GM23248 (cell line): Measurements from ENCODE around the gene QSOX2. TPM values are rescaled to one million over a fixed set of nuclear protein-coding genes. Genes with fewer than 3 reads are reported as not detected.

Experiments used
- DNase-seq: peaks from one replicate; pipeline ENCODE4 v3.0.0-alpha.2; 2015
- H2AFZ ChIP-seq: fragments of 200-600 bp; sonication (generic); 2 replicates; pipeline ENCODE4 v1.6.1; 2016; ENCODE audit warnings: antibody characterized with exemption
- H3F3A ChIP-seq: fragments of 200-600 bp; sonication (generic); 2 replicates; pipeline ENCODE4 v1.6.1; 2016; ENCODE audit warnings: mild to moderate bottlenecking, antibody characterized with exemption, mixed run types; ENCODE audit not compliant: insufficient read depth
- H3K27ac ChIP-seq: fragments of 200-600 bp; sonication (generic); 2 replicates; pipeline ENCODE4 v1.5.1; 2016; ENCODE audit warnings: mild to moderate bottlenecking
- H3K27me3 ChIP-seq: fragments of 200-600 bp; sonication (generic); replicated peaks from 2 replicates; pipeline ENCODE4 v1.6.1; 2016; ENCODE audit warnings: mild to moderate bottlenecking; ENCODE audit not compliant: insufficient read depth
- H3K36me3 ChIP-seq: fragments of 200-600 bp; sonication (generic); 2 replicates; pipeline ENCODE4 v1.6.1; 2016; ENCODE audit warnings: low read depth, mild to moderate bottlenecking
- H3K4me1 ChIP-seq: fragments of 200-600 bp; sonication (generic); 2 replicates; pipeline ENCODE4 v1.6.1; 2016; ENCODE audit warnings: mild to moderate bottlenecking; ENCODE audit not compliant: insufficient read depth
- H3K4me2 ChIP-seq: fragments of 200-600 bp; sonication (generic); one replicate; pipeline ENCODE4 v1.6.1; 2016; ENCODE audit warnings: mild to moderate bottlenecking; ENCODE audit not compliant: unreplicated experiment
- H3K4me3 ChIP-seq: fragments of 200-600 bp; sonication (generic); 2 replicates; pipeline ENCODE4 v1.5.1; 2016; ENCODE audit warnings: mild to moderate bottlenecking
- H3K79me2 ChIP-seq: fragments of 200-600 bp; sonication (generic); 2 replicates; pipeline ENCODE4 v1.6.1; 2016; ENCODE audit warnings: mild to moderate bottlenecking; ENCODE audit not compliant: insufficient read depth
- H3K9ac ChIP-seq: fragments of 200-600 bp; sonication (generic); 2 replicates; pipeline ENCODE4 v1.6.1; 2016; ENCODE audit warnings: mild to moderate bottlenecking
- H3K9me2 ChIP-seq: fragments of 200-600 bp; sonication (generic); 2 replicates; pipeline ENCODE4 v1.6.1; 2016; ENCODE audit warnings: mixed run types, mild to moderate bottlenecking, moderate library complexity; ENCODE audit not compliant: insufficient read depth
- H3K9me3 ChIP-seq: fragments of 200-600 bp; sonication (generic); one replicate; pipeline ENCODE4 v1.6.1; 2017; ENCODE audit warnings: low read depth
- H4K20me1 ChIP-seq: fragments of 200-600 bp; sonication (generic); 2 replicates; pipeline ENCODE4 v1.6.0; 2016; ENCODE audit not compliant: insufficient read depth
- EZH2 ChIP-seq: fragments of 200-600 bp; sonication (generic); IDR thresholded peaks from 2 replicates; pipeline ENCODE4 v1.6.1; 2018; ENCODE audit warnings: antibody characterized with exemption, mild to moderate bottlenecking; ENCODE audit not compliant: insufficient read depth, poor library complexity, severe bottlenecking
- EZH2phosphoT487 ChIP-seq: fragments of 200-600 bp; sonication (generic); IDR thresholded peaks from 2 replicates; pipeline ENCODE4 v1.6.1; 2018; ENCODE audit warnings: antibody characterized with exemption, moderate library complexity, mild to moderate bottlenecking, low read depth; ENCODE audit not compliant: insufficient read depth
- WGBS, 2 experiments: methylation state at CpG; one replicate each; pipeline ENCODE4 v1.1.6; 2015 to 2017; ENCODE audit warnings: low lambda C conversion rate in 2 of 2, low coverage in 1 of 2; ENCODE audit errors: missing lambda C conversion rate in 2 of 2; 5-methylcytosine and 5-hydroxymethylcytosine counted together
- in situ Hi-C: fragments of 300-500 bp; cut with MboI; formaldehyde crosslinking; loops from 2 replicates; pipeline ENCODE4 v1.15.0; 2020
- polyA plus RNA-seq: library from polyadenylated mRNA; unstranded; fragments of >200 nt; fragmentation: Nextera tagmentation; extraction: Ambion mirVana; gene quantifications from 2 replicates; pipeline ENCODE4 v1.2.1, GENCODE V29; 2016
- total RNA-seq: library from RNA; depleted of rRNA; stranded (reverse); fragments of >200 nt; shearing (Covaris generic); gene quantifications from 2 replicates; pipeline ENCODE4 v1.2.3, GENCODE V29; 2014

The QSOX2 gene
- total and polyA plus RNA-seq, 2 experiments from 2014 or later: 1.9 to 11.7 TPM

GRCh38 chr9:136244122-136244968 is 1.3 kb downstream of the QSOX2 start:
- H3K9me2 ChIP-seq: no peaks in the 10 kb centered on the region
- peak overlapping the region; percentile 77 for H3K9ac ChIP-seq
- peak overlapping the region; percentile 96 for H3K4me3 ChIP-seq
- TF ChIP-seq EZH2 (no peak), EZH2phosphoT487 (no peak)
- no peak overlapping the region for H3K27ac ChIP-seq
- peaks cover 11% of the 10 kb centered on the region for H3K4me1 ChIP-seq
- no peak overlapping the region for H2AFZ ChIP-seq
- H3K4me2 ChIP-seq: peak overlapping the region; percentile 96
- H3F3A ChIP-seq: no peaks in the 10 kb centered on the region
- no peaks in the 10 kb centered on the region for H4K20me1 ChIP-seq
- no peaks in the 10 kb centered on the region for H3K36me3 ChIP-seq
- 31 to 35% methylated on average over 11 of the region's 11 CpGs for WGBS, 2 experiments
- H3K27me3 ChIP-seq: peaks cover 12% of the 10 kb centered on the region
- no peaks in the 10 kb centered on the region for H3K9me3 ChIP-seq
- in situ Hi-C loops: no loop called here
- H3K79me2 ChIP-seq: peaks cover 49% of the 10 kb centered on the region
- no peak for DNase-seq

GRCh38 chr9:136243631-136244030 is 2.0 kb downstream of the QSOX2 start:
- no peak overlapping the region for H3K4me2 ChIP-seq
- H3K36me3 ChIP-seq: no peaks in the 10 kb centered on the region
- DNase-seq: no peak
- in situ Hi-C loops: no loop called here
- 83 to 91% methylated on average over 4 of the region's 4 CpGs for WGBS, 2 experiments
- no peak overlapping the region for H2AFZ ChIP-seq
- no peaks in the 10 kb centered on the region for H4K20me1 ChIP-seq
- H3K9me2 ChIP-seq: no peaks in the 10 kb centered on the region
- peaks cover 49% of the 10 kb centered on the region for H3K79me2 ChIP-seq
- no peaks in the 10 kb centered on the region for H3K9me3 ChIP-seq
- peaks cover 11% of the 10 kb centered on the region for H3K4me1 ChIP-seq
- no peaks in the 10 kb centered on the region for H3F3A ChIP-seq
- H3K27me3 ChIP-seq: peaks cover 12% of the 10 kb centered on the region
- TF ChIP-seq EZH2 (no peak), EZH2phosphoT487 (no peak)
- H3K9ac ChIP-seq: no peak overlapping the region
- H3K27ac ChIP-seq: no peak overlapping the region
- H3K4me3 ChIP-seq: no peak overlapping the region

- no peak overlapping the region for H3K4me2 ChIP-seq
- H3K4me3 ChIP-seq: no peak overlapping the region
- H3K79me2 ChIP-seq: peaks cover 49% of the 10 kb centered on the region
- in situ Hi-C loops: no loop called here
- H4K20me1 ChIP-seq: no peaks in the 10 kb centered on the region
- H3K9ac ChIP-seq: no peak overlapping the region
- no peak overlapping the region for H3K27ac ChIP-seq
- H3K9me3 ChIP-seq: no peaks in the 10 kb centered on the region
- no peak for TF ChIP-seq EZH2
- TF ChIP-seq EZH2phosphoT487: no peak
- 52 to 56% methylated on average over 6 of the region's 6 CpGs for WGBS, 2 experiments
- no peaks in the 10 kb centered on the region for H3F3A ChIP-seq
- peaks cover 11% of the 10 kb centered on the region for H3K4me1 ChIP-seq
- no peak for DNase-seq
- H3K9me2 ChIP-seq: no peaks in the 10 kb centered on the region
- H2AFZ ChIP-seq: no peak overlapping the region
- peaks cover 12% of the 10 kb centered on the region for H3K27me3 ChIP-seq
- no peaks in the 10 kb centered on the region for H3K36me3 ChIP-seq
Observed at GRCh38 chr9:136242918-136243525, 2.6 kb downstream of the QSOX2 start.

- H3K4me2 ChIP-seq: no peak overlapping the region
- no peak overlapping the region for H2AFZ ChIP-seq
- H3K4me3 ChIP-seq: no peak overlapping the region
- H3K79me2 ChIP-seq: peaks cover 52% of the 10 kb centered on the region
- no peak overlapping the region for H3K27ac ChIP-seq
- H3K9ac ChIP-seq: no peak overlapping the region
- H3K36me3 ChIP-seq: no peaks in the 10 kb centered on the region
- TF ChIP-seq EZH2phosphoT487 (no peak), EZH2 (no peak)
- no peaks in the 10 kb centered on the region for H3K9me2 ChIP-seq
- H4K20me1 ChIP-seq: no peaks in the 10 kb centered on the region
- in situ Hi-C loops: no loop called here
- H3K4me1 ChIP-seq: peaks cover 11% of the 10 kb centered on the region
- 97 to 99% methylated on average over 8 of the region's 8 CpGs for WGBS, 2 experiments
- no peaks in the 10 kb centered on the region for H3K9me3 ChIP-seq
- no peaks in the 10 kb centered on the region for H3F3A ChIP-seq
- DNase-seq: no peak
- H3K27me3 ChIP-seq: peaks cover 5% of the 10 kb centered on the region; the same call in 1 of the 2 replicates
Observed at GRCh38 chr9:136242248-136242647, 3.4 kb downstream of the QSOX2 start.
